ENCODE measurements around the gene USP2. TPM values are rescaled to one million over a fixed set of nuclear protein-coding genes. Genes with fewer than 3 reads are reported as not detected.
A peak's percentile ranks its signal among the peaks of the same experiment; 100 is the strongest.

USP2 gene
- total and polyA plus RNA-seq, 2 of the 8 experiments (the other 6 are each of a cell fraction or from before 2014, with no cell fraction given), result 2.2 to 6.9 TPM

DNA sequence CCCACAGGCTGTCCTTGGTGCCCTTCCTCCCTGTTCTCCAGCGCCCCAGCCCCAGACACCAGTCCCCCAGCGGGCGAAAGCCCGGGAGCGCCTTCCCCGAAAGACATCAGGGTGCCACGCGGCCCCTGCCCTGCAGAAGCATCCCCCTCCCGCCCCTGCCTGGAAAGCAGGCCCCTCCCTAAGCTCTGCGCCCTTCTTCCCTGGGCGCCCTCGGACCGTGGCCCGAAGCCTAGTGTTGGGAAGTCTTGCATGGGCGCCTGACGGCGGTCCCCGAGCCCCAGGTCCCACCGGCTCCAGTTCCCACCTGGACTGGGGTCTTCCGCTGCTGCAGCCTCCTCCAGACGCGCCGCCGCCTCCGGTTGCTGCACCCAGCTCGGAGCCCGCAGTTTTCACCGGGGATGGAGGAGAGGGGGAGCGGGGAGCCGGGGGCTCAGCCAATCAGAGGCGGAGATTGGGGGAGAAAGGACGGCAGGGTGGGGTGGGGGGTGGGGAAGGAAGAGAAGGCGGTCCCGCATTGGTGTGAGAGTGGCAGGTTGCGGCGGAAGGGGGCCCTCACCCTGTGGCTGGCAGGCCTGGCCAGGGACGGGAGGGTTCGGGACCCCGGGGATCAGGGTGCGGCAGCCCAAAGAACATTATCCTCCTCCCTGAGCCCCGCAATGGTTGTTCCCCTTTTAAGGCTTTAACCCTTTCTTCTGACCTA, 41.5 kb upstream of the USP2 start, which contains the start of gene THY1 (continued):
- TF ChIP-seq, protein P1, sequence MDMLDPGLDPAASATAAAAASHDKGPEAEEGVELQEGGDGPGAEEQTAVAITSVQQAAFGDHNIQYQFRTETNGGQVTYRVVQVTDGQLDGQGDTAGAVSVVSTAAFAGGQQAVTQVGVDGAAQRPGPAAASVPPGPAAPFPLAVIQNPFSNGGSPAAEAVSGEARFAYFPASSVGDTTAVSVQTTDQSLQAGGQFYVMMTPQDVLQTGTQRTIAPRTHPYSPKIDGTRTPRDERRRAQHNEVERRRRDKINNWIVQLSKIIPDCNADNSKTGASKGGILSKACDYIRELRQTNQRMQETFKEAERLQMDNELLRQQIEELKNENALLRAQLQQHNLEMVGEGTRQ (IDR thresholded peaks at IDR 0.05; ENCODE audit: low read length), result no peak
- no peak for TF ChIP-seq YY1 (IDR thresholded peaks at IDR 0.05; ENCODE audit: low read depth, low read length)
- no peak for TF ChIP-seq KDM5A (IDR thresholded peaks at IDR 0.05; ENCODE audit: low read length)
- no peak for TF ChIP-seq FOSL1 (IDR thresholded peaks at IDR 0.05; ENCODE audit: insufficient read depth, low read depth, low read length)
- TF ChIP-seq KDM4A (IDR thresholded peaks at IDR 0.05; ENCODE audit: low read depth, low read length, severe bottlenecking), result peak; percentile 45
- peak; percentile 19 for TF ChIP-seq ASH2L (IDR thresholded peaks at IDR 0.05; ENCODE audit: low read length)
- no peak for TF ChIP-seq NANOG (IDR thresholded peaks at IDR 0.05; ENCODE audit: insufficient read depth, low read depth, low read length, poor library complexity, severe bottlenecking)
- TF ChIP-seq RXRA (IDR thresholded peaks at IDR 0.05; ENCODE audit: insufficient read depth, low read depth, low read length), result no peak
- TF ChIP-seq RBBP5 (IDR thresholded peaks at IDR 0.05; ENCODE audit: borderline replicate concordance, low read depth, low read length), result 0 out of 2 replicates have a peak, but pooled peaks have one; percentile 31
- TF ChIP-seq, protein P2, sequence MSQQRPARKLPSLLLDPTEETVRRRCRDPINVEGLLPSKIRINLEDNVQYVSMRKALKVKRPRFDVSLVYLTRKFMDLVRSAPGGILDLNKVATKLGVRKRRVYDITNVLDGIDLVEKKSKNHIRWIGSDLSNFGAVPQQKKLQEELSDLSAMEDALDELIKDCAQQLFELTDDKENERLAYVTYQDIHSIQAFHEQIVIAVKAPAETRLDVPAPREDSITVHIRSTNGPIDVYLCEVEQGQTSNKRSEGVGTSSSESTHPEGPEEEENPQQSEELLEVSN (IDR thresholded peaks at IDR 0.05), result peak; percentile 15; the same call in 1 of the 2 replicates
- TF ChIP-seq EGR1 (IDR thresholded peaks at IDR 0.05; ENCODE audit: borderline replicate concordance, low read depth, low read length), result no peak
- TF ChIP-seq CHD1 (IDR thresholded peaks at IDR 0.05; ENCODE audit: low read depth, low read length), result no peak
- TF ChIP-seq SRF (IDR thresholded peaks at IDR 0.05; ENCODE audit: low read depth, low read length), result no peak
- TF ChIP-seq KDM1A (IDR thresholded peaks at IDR 0.05; ENCODE audit: borderline replicate concordance, low read length), result no peak
- TF ChIP-seq SP4 (IDR thresholded peaks at IDR 0.05; ENCODE audit: low read length), result no peak; the same call in 1 of the 2 replicates
- no peak for TF ChIP-seq MAFK (IDR thresholded peaks at IDR 0.05; ENCODE audit: low read depth, low read length)
- no peak for TF ChIP-seq SAP30 (IDR thresholded peaks at IDR 0.05; ENCODE audit: insufficient read depth, insufficient replicate concordance, low read length)
- no peak for TF ChIP-seq HDAC6 (IDR thresholded peaks at IDR 0.05; ENCODE audit: low read depth, low read length)
- TF ChIP-seq GABPA (IDR thresholded peaks at IDR 0.05; ENCODE audit: borderline replicate concordance, insufficient read depth, low read length), result no peak
- no peak for TF ChIP-seq POU5F1 (IDR thresholded peaks at IDR 0.05; ENCODE audit: low read depth, low read length)
- 0 out of 2 replicates have a peak, but pooled peaks have one; percentile 6 for TF ChIP-seq CREB1 (IDR thresholded peaks at IDR 0.05)
- no peak for TF ChIP-seq CBX5 (IDR thresholded peaks at IDR 0.05; ENCODE audit: low read depth, low read length)
- no peak for TF ChIP-seq SIN3A (conservative IDR thresholded peaks at IDR 0.05 in 1 of 2, IDR thresholded peaks at IDR 0.05 in 1 of 2; ENCODE audit: low read depth in 1 of 2, low read length in 2 of 2)
